ENCODE measurements around the gene ALDH1A3.

DNA sequence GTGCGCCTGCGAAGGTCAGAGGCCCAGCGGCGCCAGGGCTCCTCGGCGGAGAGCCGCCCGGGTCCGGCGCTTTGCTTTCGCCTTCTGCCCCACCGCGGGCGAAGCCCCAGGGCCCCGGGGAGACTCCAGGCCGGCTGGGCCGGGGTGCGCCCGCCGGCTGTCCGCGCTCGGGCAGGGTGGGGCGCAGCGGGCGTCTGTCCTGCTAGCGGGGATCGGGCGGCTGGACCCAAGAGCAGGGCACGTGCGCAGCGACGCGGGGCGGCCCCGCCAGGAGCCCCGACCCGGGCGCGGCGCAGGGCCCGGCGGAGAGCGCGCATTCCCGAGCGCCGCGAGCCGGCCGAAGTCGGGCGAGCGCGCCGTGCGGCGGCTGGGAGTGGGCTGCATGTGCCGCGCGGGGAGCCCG lies 569 bp upstream of the ALDH1A3 start:
- TF ChIP-seq, protein P1, sequence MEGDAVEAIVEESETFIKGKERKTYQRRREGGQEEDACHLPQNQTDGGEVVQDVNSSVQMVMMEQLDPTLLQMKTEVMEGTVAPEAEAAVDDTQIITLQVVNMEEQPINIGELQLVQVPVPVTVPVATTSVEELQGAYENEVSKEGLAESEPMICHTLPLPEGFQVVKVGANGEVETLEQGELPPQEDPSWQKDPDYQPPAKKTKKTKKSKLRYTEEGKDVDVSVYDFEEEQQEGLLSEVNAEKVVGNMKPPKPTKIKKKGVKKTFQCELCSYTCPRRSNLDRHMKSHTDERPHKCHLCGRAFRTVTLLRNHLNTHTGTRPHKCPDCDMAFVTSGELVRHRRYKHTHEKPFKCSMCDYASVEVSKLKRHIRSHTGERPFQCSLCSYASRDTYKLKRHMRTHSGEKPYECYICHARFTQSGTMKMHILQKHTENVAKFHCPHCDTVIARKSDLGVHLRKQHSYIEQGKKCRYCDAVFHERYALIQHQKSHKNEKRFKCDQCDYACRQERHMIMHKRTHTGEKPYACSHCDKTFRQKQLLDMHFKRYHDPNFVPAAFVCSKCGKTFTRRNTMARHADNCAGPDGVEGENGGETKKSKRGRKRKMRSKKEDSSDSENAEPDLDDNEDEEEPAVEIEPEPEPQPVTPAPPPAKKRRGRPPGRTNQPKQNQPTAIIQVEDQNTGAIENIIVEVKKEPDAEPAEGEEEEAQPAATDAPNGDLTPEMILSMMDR (conservative IDR thresholded peaks at IDR 0.05 in 1 of 2, IDR thresholded peaks at IDR 0.05 in 1 of 2; ENCODE audit: extremely low read depth in 1 of 2, insufficient read depth in 1 of 2, low read depth in 1 of 2, low read length in 2 of 2): no peak
- TF ChIP-seq EZH2 (IDR thresholded peaks at IDR 0.05; ENCODE audit: borderline replicate concordance, low read length): no peak
